GM19468 (cell line): Measurements from ENCODE around the gene BTBD17.
"Not testable (repeated sequence)": the region's sequence is repeated elsewhere in the genome, so short reads cannot be mapped to it uniquely, and the experiment has no call there.

Experiments used
- ATAC-seq: cut with Tn5 transposase; IDR thresholded peaks from one replicate; pipeline ENCODE4 v1.9.1; 2021; ENCODE audit warnings: mild to moderate bottlenecking, moderate library complexity, moderate number of reproducible peaks; ENCODE audit not compliant: unreplicated experiment; ENCODE audit errors: extremely low read depth

Gene BTBD17, protein sequence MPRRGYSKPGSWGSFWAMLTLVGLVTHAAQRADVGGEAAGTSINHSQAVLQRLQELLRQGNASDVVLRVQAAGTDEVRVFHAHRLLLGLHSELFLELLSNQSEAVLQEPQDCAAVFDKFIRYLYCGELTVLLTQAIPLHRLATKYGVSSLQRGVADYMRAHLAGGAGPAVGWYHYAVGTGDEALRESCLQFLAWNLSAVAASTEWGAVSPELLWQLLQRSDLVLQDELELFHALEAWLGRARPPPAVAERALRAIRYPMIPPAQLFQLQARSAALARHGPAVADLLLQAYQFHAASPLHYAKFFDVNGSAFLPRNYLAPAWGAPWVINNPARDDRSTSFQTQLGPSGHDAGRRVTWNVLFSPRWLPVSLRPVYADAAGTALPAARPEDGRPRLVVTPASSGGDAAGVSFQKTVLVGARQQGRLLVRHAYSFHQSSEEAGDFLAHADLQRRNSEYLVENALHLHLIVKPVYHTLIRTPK

DNA sequence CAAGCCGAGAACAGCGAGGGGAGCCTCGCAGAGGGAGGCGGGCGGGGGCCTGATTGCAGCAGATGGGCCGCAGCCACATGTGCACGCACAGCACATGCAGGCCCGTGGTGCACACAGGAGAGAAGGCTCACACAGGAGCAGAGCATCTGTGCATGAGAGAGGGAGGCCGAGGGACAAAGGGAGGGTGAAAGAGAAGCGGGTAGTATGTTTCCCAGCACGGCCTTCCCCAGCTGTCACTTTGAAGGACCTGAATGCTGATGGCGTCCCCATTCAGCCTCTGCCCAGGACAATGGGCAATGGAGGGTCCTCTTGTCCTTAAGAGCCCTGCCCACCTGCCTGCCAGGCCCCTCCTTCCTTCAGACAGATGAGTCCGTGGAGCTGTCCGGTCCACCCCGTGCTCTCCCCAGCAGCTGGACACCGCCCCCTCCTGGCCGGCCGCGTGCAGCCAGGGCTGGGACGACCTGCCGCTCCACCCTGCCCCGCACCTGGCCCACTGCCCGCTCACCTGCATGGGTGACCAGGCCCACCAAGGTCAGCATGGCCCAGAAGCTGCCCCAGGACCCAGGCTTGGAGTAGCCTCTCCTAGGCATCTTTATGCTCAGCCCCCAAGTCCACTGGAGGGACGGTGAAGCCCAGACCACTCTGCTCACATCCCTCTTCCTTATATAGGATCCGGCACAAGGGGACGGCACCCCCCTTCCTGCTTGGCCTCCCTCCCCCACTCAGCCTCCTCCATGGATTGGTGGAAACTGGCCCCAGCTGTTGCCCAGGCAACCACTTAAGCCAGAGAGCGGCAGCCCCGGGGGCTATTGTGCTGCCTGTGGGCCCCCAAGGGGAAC lies at the start of gene BTBD17:
TSS of gene BTBD17 (minus strand) at position 639 of the 839 bp plus-strand sequence. CDS start at position 590, 49 bp downstream.
- no peak for ATAC-seq

DNA sequence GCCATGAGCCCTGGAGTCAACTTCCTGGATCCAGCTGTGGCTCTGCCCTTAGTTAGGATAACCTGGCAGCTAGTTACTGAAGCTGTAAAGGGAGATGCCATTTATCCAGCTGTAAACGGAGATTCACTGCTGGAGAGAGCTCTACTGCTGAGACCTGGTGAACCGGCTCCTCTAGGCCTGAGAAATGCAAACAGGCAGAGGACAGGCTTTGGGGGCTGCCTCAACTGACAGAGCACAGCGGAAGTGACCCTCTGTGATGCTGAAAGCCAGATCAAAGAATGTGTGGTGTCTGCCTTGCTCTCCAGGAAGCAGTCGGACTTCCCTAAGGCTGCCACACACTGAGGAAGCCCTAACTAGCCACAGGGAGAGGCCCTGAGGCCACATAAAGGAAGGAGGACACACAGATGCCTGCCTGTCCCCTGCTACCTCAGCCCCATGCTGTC lies 48.4 kb upstream of the BTBD17 start:
- no peak for ATAC-seq

DNA sequence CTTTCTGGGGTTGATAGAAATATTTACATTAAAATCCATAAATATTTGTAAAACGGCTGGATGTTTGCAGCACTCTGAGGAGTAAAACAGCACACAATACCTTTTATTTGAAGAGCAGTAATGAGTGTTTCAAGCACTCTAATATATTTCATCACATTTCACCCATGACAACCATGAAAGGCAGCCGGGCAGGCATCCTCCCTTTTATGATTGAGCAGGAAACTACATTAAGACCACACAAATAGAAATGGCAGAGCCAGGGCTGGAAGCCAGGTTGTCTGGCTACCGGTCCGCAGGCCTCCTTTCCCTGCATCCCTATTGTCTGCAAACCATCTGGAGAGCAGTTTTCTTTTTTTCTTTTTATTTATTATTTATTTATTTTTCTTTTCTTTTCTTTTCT lies 47.1 kb upstream of the BTBD17 start:
- ATAC-seq = no peak

DNA sequence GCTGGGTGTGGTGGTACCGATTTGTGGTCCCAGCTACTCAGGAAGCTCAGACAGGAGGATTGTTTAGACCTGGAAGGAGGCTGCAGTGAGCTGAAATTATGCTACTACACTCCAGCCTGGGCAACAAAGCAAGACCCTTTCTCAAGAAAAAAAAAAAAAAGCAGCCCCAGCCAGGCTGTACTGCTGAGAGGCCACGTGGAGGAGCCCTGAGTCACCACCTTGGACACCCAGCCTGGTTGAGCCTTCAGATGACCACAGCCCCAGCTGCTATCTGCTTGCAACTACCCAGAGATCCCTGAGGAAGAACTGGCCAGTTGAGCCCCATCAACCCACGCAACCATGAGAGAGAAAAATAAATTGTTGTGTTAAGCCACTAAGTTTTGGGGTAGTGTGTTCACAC lies 46.6 kb upstream of the BTBD17 start:
- no peak for ATAC-seq

DNA sequence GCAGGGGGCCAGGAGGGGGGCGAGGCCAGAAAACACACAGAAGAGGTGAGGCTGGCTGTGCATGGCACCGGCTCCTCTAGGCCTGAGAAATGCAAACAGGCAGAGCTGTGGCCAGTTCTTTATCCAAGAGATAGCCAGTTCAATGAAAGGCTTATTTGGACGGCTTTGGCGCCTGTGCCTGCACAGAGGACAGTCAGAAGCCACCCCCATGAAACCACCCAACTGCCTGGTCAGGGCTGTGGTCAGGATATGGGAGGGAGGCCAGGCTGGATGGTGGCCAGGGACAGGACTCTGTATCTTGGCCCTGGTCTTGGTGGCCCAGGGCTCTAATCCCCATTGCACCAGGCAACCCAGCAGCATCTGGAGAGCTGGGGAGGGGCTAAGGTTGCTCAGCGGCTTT lies 45.7 kb upstream of the BTBD17 start:
- ATAC-seq = no peak

DNA sequence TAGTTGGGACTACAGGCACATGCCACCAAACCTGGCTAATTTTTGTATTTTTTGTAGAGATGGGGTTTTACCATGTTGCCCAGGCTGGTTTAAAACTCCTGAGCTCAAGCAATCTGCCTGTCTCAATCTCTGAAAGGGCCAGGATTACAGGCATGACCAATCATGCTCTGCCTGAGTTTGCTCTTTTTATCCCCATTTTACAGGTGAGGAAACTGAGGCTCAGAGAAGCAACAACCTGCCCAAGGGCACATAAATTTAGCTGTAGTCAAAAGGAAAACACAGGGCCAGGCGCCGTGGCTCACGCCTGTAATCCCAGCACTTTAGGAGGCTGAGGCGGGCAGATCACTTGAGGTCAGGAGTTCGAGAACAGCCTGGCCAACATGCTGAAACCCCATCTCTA lies 43.6 kb upstream of the BTBD17 start:
- not testable (repeated sequence) for ATAC-seq

DNA sequence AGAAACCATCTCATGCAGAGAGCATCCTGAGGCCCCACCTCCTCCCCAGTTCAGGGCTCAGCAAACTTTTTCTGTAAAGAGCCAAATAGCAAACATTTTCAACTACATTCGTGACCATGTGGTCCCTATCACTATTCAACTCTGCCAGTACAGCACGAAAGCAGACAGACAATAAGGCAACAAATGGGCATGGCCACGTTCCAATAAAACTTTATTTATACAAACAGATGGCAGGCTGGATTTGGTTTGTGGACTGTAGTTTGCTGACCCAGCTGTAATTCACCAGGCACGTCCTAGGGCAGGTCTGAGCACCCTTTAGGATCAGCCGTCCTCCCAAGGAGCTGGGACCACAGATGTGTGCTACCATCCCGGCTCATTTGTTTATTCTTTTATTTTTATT lies 43.1 kb upstream of the BTBD17 start:
- ATAC-seq = no peak

DNA sequence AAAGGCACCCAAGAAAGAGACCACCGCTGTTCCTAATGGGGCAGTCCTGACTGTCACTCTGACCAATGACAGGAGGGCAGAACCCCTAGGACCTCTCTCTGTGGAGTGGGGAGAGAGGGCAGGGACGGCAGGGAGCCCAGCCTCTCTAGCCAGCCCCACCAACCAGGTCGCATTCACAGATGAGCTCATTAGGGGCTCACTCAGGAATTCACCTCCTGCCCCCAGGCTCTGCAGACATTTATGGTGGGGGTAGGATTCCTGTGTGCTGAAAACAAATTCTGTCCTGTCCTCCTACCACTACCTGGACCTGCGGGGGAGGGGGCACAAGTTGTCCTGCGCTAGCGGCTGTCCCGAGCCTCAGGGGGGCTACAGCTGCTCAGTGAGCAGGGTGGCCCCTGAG lies 42.5 kb upstream of the BTBD17 start:
- ATAC-seq = no peak

DNA sequence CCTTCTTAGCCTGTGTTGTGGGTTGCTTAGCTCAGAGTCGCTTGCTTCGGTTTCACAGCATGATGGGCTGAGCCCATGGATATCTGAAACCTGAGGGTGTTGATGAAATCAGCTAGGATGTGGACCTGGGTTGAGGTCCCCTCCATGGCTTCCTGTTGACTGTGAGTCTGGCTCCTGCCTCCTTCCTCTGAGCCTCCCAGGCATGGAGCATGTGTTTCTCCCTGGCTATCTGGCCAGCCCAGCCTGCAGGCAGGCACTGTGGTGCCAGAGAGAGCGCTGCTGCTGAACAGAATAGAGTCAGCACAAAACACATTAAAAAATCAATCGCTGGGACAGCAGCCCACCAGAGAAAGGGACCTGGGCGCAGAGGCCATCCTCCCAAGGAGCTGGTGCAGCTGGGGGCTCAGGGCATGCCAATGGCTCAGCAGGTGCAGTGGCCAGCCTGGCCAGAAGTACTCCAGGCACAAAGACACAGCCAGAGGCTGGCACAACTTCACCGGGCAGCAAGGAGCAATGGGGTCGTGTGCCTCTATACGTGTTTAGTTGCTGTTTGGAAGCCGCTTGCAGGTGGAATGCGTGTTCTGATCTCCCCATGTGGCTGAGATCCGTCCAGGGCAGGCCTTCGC lies 42.0 kb upstream of the BTBD17 start:
- no peak for ATAC-seq

DNA sequence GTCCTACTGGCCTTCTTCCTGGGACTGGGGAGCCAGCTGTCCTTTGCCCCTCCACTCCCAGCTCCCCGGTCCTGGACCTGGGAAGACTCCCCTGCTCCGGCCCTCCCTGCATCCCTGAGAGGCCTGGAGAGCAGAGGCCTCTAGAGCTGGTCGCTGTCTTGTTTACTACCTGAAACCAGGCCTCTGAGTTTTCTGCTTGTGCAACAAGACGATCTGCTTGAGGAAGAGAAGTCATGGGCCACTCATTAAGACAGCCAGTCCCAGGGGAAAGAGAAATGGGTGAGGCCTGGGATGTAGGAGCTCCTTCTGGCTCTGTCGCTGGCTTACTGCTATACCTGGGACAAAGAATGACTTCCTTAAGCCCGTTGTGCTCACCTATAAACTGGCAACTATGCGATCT lies 40.4 kb upstream of the BTBD17 start:
- no peak for ATAC-seq

DNA sequence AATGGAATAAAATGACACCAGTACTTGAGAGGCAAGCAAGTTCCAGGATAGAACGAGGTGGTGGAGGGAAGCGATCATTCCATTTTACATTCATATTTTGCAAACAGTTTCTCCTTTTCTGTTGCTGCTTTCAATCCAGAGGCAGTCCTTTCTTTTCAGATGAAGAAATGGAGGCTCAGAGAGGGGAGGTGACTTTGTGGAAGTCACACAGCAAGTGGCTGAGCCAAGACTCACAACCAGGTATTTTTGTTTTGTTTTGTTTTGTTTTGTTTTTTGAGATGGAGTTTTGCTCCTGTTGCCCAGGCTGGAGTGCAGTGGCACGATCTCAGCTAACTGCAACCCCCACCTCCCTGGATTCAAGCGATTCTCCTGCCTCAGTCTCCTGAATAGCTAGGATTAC lies 34.9 kb upstream of the BTBD17 start:
- no peak for ATAC-seq

DNA sequence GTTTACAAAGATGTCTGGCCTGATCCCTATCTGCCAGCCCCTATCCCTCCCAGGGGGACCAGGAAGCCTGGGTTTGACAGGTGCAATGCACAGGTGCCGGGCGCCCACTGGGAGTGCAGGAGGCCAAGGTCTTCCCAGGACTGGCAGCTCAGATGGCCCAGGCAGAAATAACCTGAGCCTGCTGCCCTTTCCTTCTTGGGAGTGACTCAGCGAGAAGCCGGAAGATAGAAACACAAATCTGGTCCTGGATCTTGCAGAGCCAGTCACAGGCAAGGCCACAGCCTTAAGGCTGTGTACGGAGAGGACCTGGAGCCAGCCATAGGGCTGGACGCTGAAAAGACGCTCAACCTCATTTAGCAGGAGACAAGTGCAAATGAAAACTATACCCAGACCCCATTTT lies 33.3 kb upstream of the BTBD17 start:
- no peak for ATAC-seq

DNA sequence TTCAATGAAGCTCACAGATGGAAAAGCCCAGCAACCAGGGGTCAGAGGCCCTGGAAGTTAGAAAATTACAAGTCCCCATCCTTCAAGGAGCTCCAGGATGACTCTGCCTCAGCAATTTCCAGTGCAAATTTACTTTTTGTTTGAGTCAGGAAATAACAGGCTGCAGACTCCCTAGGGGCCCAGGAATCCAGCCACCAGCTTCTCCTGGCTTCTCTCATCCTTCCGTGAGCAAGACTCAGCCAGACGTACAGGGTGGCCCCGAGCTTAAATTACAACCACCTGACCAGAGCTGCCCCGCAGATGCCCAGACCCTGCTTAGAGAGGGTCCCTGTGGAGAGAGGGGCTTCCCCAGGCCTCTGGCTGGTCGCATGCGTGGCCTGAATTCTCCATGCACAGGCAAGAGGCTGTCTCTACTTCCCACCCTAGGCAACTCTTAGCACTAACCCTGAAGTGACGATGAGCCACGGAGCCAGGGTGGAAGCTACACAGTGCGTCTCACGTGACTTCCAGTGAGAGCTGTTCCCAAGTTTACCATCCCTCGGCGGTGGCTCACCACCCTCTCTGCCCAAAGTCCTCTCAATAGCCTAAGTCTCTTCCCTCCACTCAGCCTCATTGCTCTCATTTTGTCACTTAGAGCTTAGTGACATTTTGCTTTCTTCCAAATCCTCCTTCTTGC lies 32.7 kb upstream of the BTBD17 start:
- no peak for ATAC-seq

DNA sequence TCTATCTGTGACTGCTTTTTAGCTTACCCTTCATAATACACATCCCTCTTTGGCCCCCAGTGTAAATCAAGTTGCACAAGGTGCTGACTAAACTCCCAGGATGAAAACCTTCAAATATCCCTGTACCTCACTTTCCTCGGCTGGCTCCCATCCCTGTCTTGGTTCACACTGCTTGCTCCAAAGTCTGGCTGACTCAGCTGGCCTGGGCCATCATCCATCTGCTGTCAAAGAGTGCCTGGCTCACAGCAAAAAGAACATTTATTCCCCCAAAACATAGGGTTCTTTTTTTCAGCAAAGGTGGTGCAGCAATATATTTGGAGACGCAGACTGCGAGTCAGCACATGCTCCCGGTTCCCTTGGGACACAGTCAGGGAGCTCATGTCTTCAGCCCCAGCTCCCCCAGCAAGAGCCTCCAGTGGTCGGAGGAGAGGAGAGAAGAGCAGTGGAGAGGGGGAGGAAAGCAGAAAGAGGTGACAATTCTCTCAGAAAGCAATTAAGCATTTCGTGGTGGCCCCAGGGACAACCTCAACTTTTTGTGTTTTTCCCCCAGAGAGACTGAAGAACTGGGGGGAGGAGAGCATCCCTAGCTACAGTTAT lies 31.8 kb upstream of the BTBD17 start:
- no peak for ATAC-seq

DNA sequence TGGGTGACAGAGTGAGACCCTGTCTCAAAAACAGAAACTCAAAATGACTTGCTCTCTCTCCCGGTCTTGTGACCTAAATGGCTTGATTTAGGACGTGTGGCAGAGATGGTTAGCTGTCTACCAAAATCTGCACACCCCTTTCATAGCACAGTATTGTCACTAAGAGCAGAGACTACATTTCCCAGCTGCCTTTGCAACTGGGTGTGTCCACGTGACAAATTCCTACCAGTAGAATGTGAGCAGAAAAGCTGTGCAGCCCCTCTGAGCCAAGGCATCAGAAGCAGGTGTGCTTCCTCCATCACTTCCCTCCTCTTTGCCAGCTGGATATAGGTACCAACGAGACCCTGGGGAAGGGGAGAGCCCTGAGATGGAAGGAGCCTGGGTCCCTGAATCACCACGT lies 31.2 kb upstream of the BTBD17 start:
- no peak for ATAC-seq

DNA sequence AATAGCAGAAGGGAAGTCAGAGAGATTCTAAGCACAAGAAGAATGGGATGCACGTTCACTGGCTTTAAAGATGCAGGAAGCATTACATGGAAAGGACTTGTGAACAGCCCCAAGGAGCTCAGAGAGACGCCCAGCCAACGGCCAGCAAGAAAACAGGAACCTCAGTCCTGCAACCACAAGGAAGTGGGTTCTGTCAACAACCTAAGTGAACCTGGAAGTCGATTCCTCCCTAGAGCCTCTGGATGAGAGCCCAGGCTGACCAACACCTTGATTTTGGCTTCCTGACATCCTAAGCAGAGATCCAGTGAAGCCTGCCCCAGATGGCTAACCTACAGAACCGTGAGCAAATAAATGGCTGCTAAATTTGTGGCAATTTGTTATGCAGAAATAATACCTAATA lies 30.1 kb upstream of the BTBD17 start:
- ATAC-seq = no peak

DNA sequence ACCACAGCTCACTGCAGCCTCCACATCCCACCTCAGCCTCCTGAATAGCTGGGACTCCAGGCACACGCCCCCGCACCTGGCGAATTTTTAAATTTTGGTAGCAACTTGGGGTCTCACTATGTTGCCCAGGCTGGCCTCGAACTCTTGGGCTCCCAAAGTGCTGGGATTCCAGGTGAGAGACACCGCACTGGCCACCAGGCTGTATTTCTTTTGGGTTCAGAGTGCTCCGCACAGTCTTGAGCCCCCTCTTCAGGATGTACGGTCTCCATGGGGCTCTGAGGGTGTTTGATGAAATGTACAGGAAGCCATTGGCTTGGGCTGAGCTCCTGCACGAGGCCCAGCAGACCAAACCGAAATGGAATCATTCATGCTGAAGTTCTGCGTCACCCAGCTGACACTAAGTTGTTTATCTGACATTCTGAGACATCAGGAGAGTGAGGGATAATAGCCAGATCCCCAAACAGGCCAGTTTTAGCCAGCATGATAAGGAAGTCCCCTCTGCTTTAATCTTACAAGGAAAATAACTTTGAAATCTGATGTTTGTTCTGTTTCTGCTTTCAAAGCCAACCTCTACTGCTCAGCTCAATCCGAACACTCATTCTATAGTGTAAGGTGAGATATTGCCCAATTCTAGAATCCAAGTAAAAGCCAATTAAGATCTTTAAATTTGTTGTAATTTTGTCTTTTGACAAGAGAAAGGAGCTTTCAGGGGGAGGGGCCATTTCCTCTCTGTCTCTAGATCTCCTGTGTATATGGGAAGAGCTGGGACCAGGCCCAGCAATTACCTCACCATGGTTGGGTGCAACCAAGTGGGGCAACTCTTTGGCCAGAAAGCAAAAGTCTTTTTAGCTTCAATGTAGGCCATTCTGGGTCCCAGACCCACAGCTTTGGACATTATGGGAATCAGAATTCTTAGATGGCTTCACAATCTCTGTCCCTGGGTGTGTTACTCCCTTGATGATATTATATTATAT lies 29.3 kb upstream of the BTBD17 start:
- ATAC-seq = no peak

DNA sequence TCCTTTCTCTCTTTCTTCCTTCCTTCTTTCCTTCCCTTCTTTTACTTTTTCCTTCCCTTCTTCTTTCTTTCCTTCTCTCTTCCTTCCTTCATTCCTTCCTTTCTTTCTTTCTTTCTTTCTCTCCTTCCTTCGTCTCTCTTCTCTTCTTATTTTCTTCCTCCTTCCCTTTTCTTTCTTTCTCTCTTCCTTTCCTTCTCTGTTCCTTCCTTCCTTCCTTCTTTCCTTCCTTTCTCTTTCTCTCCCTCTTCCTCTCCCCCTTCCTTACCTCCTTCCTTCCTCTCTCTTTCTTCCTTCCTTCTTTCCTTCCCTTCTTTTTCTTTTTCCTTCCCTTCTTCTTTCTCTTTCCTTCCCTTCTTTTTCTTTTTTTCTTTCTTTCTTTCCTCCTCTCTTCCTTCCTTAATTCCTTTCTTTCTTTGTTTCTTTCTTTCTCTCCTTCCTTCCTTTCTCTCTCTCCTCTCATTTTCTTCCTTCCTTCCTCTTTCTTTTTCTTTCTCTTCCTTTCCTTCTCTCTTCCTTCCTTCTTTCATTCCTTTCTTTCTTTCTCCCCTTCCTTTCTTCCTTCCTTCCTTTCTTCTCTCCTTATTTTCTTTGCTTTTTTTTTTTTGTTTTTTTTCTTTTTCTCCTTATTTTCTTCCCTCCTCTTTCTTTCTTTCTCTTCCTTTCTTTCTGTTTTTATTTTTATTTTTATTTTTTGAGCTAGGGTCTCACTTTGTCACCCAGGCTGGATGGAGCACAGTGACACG lies 28.4 kb upstream of the BTBD17 start:
- no peak for ATAC-seq
